Fibroblast of mammary gland (primary cell): Measurements from ENCODE around the gene CASZ1.

ENCODE experiments used
- DNase-seq: peaks from one replicate; pipeline ENCODE4 v3.0.0-alpha.2; 2010; ENCODE audit warnings: low read depth
- H3K4me3 ChIP-seq: 2 replicates; pipeline ENCODE4 v1.5.1; 2011; ENCODE audit warnings: low read depth, mild to moderate bottlenecking, low read length, moderate library complexity; ENCODE audit not compliant: control insufficient read depth
- CTCF ChIP-seq: conservative IDR thresholded peaks from 2 replicates; pipeline ENCODE4 v1.5.1; 2011; ENCODE audit warnings: low read depth, low read length, inconsistent platforms; ENCODE audit not compliant: control insufficient read depth, insufficient read depth

CASZ1 gene

GRCh38 chr1:10739589-10739988 is 56.9 kb downstream of the CASZ1 start:
- TF ChIP-seq CTCF = no peak
- DNase-seq = no peak

GRCh38 chr1:10738061-10739058 is 58.1 kb downstream of the CASZ1 start:
- no peak overlapping the region for H3K4me3 ChIP-seq
- DNase-seq = no peak
- no peak for TF ChIP-seq CTCF

More at GRCh38 chr1:10739589-10739988, 56.9 kb downstream of the CASZ1 start:
- no peak overlapping the region for H3K4me3 ChIP-seq

- TF ChIP-seq CTCF = no peak
- no peak overlapping the region for H3K4me3 ChIP-seq
- DNase-seq = no peak
Measured at GRCh38 chr1:10737651-10738050, 58.8 kb downstream of the CASZ1 start.

- DNase-seq = no peak
- no peak overlapping the region for H3K4me3 ChIP-seq
- TF ChIP-seq CTCF = no peak
Measured at GRCh38 chr1:10736634-10737586, 59.5 kb downstream of the CASZ1 start.

GRCh38 chr1:10735563-10736305 is 60.7 kb downstream of the CASZ1 start:
- no peak for DNase-seq
- H3K4me3 ChIP-seq = no peak overlapping the region
- no peak for TF ChIP-seq CTCF
